Stomach (tissue), 4 donors: Measurements from ENCODE around the gene GMDS.

ENCODE experiments used
- EP300 ChIP-seq: sonication (generic); formaldehyde crosslinking; IDR thresholded peaks from one replicate; pipeline ENCODE4 v1.6.1; 2017; ENCODE audit warnings: antibody characterized with exemption
- POLR2AphosphoS5 ChIP-seq, 3 donors: sonication (generic); formaldehyde crosslinking; IDR thresholded peaks; one replicate each; pipeline ENCODE4 v1.6.1; 2016; ENCODE audit warnings: antibody characterized with exemption in 3 of 3
- TF ChIP-seq, protein P1 (sequence below), 7 experiments: fragments of 450-650 bp in 4 of 7; fragments of 200-600 bp in 3 of 7; sonication (generic) in 3 of 7; IDR thresholded peaks; one replicate each; pipeline ENCODE4 v1.5.1; 2016 to 2019; ENCODE audit warnings: antibody characterized with exemption in 7 of 7, control low read depth in 2 of 7, mild to moderate bottlenecking in 1 of 7

DNA sequence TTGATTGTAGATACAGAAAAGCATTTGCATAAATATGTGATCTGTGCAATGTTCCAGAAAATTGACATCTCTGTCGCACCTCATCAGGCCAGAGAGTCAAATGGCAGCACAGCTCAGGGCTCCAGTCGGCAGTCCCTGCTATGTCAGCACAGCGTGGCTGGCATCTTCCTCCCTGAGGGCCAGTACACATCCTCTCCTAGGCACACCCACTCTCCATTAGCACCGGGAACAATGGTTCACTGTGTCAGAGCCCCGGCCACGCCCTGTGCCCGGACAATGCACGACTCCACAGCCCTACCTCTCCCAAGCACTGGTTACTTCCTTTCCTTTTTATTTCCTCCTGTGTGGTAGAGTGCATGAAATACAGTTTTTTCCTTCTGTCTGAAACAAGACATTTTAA is 520.8 kb downstream of the GMDS start:
- TF ChIP-seq EP300 (no peak), POLR2AphosphoS5 (IDR thresholded peaks at IDR 0.05) (peak in 1 of 3 donors; percentile 74)
- TF ChIP-seq, protein P1, sequence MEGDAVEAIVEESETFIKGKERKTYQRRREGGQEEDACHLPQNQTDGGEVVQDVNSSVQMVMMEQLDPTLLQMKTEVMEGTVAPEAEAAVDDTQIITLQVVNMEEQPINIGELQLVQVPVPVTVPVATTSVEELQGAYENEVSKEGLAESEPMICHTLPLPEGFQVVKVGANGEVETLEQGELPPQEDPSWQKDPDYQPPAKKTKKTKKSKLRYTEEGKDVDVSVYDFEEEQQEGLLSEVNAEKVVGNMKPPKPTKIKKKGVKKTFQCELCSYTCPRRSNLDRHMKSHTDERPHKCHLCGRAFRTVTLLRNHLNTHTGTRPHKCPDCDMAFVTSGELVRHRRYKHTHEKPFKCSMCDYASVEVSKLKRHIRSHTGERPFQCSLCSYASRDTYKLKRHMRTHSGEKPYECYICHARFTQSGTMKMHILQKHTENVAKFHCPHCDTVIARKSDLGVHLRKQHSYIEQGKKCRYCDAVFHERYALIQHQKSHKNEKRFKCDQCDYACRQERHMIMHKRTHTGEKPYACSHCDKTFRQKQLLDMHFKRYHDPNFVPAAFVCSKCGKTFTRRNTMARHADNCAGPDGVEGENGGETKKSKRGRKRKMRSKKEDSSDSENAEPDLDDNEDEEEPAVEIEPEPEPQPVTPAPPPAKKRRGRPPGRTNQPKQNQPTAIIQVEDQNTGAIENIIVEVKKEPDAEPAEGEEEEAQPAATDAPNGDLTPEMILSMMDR (IDR thresholded peaks at IDR 0.05) = no peak
